A549 (cell line): Measurements from ENCODE around the gene RAPGEFL1.
"Not testable (repeated sequence)": the region's sequence is repeated elsewhere in the genome, so short reads cannot be mapped to it uniquely, and the experiment has no call there.

Experiments used
- CEBPB ChIP-seq, 2 experiments: fragments of >200 bp in 1 of 2; sonication (Bioruptor Twin) in 1 of 2; formaldehyde crosslinking in 1 of 2; IDR thresholded peaks; 2 replicates each; pipeline ENCODE4 v1.6.1; 2012 to 2016
- EP300 ChIP-seq, 2 experiments: fragments of >200 bp; sonication (Bioruptor Twin); formaldehyde crosslinking; IDR thresholded peaks; 2 replicates in 1 of 2; 3 replicates in 1 of 2; pipeline ENCODE4 v1.6.1; 2016 to 2017
- ESRRA ChIP-seq: fragments of 150-350 bp; IDR thresholded peaks from 2 replicates; pipeline ENCODE4 v1.6.1; 2014; ENCODE audit warnings: mild to moderate bottlenecking, low read length, borderline replicate concordance
- HOXB5 ChIP-seq: fragments of 250-450 bp; sonication (Bioruptor Pico); IDR thresholded peaks from 2 replicates; pipeline ENCODE4 v1.5.0; 2020; ENCODE audit warnings: mild to moderate bottlenecking, moderate library complexity
- PHF8 ChIP-seq: fragments of 200-600 bp; sonication (generic); IDR thresholded peaks from 2 replicates; pipeline ENCODE4 v1.6.1; 2016; ENCODE audit warnings: low read depth, mild to moderate bottlenecking, antibody characterized with exemption, moderate library complexity, borderline replicate concordance
- POLR2A ChIP-seq: IDR thresholded peaks from 2 replicates; pipeline ENCODE4 v1.6.1; 2012; ENCODE audit warnings: mild to moderate bottlenecking, low read length
- RAD21 ChIP-seq, 2 experiments: fragments of >200 bp in 1 of 2; sonication (Bioruptor Twin) in 1 of 2; formaldehyde crosslinking in 1 of 2; IDR thresholded peaks in 1 of 2; conservative IDR thresholded peaks in 1 of 2; 2 replicates in 1 of 2; 3 replicates in 1 of 2; pipeline ENCODE4 v1.6.1; 2012 to 2018; ENCODE audit warnings: inconsistent platforms in 1 of 2
- RCOR1 ChIP-seq: fragments of 150-350 bp; IDR thresholded peaks from 2 replicates; pipeline ENCODE4 v1.6.1; 2014; ENCODE audit warnings: antibody characterized with exemption, low read length, low read depth
- TF ChIP-seq, protein P1 (sequence below): fragments of >200 bp; sonication (Bioruptor Twin); formaldehyde crosslinking; IDR thresholded peaks from 3 replicates; pipeline ENCODE4 v1.5.1; 2016
- TF ChIP-seq, protein P2 (sequence below): fragments of 250-450 bp; sonication (Bioruptor Pico); IDR thresholded peaks from 2 replicates; pipeline ENCODE4 v1.5.0; 2021; ENCODE audit warnings: mild to moderate bottlenecking, moderate library complexity, borderline replicate concordance
- TF ChIP-seq, protein P3 (sequence below): fragments of 200-600 bp; sonication (generic); IDR thresholded peaks from 2 replicates; pipeline ENCODE4 v1.6.1; 2016; ENCODE audit warnings: antibody characterized with exemption, mild to moderate bottlenecking, moderate library complexity
- TF ChIP-seq, protein P4 (sequence below): fragments of 150-350 bp; IDR thresholded peaks from 2 replicates; pipeline ENCODE4 v1.6.1; 2014; ENCODE audit warnings: low read depth, mild to moderate bottlenecking, low read length

DNA sequence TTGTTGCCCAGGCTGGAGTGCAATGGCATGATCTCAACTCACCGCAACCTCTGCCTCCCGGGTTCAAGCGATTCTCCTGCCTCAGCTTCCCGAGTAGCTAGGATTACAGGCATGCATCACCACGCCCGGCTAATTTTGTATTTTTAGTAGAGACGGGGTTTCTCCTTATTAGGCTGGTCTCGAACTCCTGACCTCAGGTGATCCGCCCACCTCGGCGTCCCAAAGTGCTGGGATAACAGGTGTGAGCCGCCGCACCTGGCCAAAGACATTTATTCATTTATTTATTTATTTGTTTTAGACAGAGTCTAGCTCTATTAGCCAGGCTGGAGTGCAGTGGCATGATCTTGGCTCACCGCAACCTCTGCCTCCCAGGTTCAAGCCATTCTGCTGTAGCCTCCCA, 51.9 kb downstream of the RAPGEFL1 start:
- not testable (repeated sequence) for TF ChIP-seq POLR2A; RAD21 (conservative IDR thresholded peaks at IDR 0.05 in 1 of 2, IDR thresholded peaks at IDR 0.05 in 1 of 2); CEBPB (IDR thresholded peaks at IDR 0.05); EP300 (IDR thresholded peaks at IDR 0.05); HOXB5 (CRISPR knock-in tag); ESRRA; PHF8; RCOR1
- TF ChIP-seq, protein P1, sequence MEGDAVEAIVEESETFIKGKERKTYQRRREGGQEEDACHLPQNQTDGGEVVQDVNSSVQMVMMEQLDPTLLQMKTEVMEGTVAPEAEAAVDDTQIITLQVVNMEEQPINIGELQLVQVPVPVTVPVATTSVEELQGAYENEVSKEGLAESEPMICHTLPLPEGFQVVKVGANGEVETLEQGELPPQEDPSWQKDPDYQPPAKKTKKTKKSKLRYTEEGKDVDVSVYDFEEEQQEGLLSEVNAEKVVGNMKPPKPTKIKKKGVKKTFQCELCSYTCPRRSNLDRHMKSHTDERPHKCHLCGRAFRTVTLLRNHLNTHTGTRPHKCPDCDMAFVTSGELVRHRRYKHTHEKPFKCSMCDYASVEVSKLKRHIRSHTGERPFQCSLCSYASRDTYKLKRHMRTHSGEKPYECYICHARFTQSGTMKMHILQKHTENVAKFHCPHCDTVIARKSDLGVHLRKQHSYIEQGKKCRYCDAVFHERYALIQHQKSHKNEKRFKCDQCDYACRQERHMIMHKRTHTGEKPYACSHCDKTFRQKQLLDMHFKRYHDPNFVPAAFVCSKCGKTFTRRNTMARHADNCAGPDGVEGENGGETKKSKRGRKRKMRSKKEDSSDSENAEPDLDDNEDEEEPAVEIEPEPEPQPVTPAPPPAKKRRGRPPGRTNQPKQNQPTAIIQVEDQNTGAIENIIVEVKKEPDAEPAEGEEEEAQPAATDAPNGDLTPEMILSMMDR = not testable (repeated sequence)
- TF ChIP-seq, protein P2, sequence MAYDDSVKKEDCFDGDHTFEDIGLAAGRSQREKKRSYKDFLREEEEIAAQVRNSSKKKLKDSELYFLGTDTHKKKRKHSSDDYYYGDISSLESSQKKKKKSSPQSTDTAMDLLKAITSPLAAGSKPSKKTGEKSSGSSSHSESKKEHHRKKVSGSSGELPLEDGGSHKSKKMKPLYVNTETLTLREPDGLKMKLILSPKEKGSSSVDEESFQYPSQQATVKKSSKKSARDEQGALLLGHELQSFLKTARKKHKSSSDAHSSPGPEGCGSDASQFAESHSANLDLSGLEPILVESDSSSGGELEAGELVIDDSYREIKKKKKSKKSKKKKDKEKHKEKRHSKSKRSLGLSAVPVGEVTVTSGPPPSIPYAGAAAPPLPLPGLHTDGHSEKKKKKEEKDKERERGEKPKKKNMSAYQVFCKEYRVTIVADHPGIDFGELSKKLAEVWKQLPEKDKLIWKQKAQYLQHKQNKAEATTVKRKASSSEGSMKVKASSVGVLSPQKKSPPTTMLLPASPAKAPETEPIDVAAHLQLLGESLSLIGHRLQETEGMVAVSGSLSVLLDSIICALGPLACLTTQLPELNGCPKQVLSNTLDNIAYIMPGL (CRISPR knock-in tag) = not testable (repeated sequence)
- TF ChIP-seq, protein P3, sequence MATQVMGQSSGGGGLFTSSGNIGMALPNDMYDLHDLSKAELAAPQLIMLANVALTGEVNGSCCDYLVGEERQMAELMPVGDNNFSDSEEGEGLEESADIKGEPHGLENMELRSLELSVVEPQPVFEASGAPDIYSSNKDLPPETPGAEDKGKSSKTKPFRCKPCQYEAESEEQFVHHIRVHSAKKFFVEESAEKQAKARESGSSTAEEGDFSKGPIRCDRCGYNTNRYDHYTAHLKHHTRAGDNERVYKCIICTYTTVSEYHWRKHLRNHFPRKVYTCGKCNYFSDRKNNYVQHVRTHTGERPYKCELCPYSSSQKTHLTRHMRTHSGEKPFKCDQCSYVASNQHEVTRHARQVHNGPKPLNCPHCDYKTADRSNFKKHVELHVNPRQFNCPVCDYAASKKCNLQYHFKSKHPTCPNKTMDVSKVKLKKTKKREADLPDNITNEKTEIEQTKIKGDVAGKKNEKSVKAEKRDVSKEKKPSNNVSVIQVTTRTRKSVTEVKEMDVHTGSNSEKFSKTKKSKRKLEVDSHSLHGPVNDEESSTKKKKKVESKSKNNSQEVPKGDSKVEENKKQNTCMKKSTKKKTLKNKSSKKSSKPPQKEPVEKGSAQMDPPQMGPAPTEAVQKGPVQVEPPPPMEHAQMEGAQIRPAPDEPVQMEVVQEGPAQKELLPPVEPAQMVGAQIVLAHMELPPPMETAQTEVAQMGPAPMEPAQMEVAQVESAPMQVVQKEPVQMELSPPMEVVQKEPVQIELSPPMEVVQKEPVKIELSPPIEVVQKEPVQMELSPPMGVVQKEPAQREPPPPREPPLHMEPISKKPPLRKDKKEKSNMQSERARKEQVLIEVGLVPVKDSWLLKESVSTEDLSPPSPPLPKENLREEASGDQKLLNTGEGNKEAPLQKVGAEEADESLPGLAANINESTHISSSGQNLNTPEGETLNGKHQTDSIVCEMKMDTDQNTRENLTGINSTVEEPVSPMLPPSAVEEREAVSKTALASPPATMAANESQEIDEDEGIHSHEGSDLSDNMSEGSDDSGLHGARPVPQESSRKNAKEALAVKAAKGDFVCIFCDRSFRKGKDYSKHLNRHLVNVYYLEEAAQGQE = not testable (repeated sequence)
- TF ChIP-seq, protein P4, sequence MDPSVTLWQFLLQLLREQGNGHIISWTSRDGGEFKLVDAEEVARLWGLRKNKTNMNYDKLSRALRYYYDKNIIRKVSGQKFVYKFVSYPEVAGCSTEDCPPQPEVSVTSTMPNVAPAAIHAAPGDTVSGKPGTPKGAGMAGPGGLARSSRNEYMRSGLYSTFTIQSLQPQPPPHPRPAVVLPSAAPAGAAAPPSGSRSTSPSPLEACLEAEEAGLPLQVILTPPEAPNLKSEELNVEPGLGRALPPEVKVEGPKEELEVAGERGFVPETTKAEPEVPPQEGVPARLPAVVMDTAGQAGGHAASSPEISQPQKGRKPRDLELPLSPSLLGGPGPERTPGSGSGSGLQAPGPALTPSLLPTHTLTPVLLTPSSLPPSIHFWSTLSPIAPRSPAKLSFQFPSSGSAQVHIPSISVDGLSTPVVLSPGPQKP = not testable (repeated sequence)
